ENCODE results near the gene PTPRQ. TPM values are rescaled to one million over a fixed set of nuclear protein-coding genes. Genes with fewer than 3 reads are reported as not detected.

The PTPRQ gene
- total and polyA plus RNA-seq, 10 donors, result under 0.01 to 0.09 (median 0.03) TPM; not detected in 7

DNA sequence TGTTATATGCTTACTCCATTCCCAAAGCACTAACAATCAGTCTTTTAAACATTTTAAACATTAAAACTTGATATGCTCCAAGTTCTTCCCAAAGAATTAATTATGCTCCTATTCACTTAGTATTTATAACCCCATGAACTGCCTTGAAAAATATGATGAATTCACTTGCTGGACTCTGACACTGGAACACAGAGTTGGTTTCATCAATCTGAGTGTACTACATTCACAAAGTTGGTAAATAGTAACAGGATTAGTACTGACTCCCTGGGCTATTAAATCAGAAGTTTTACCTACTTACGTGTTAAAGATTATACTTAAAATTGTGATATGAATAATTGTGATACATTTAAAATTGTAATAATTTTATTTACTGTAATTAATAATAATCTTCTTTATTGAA is 246.1 kb downstream of the PTPRQ start:
- H3K9me3 ChIP-seq, result peaks cover 0 to 8% (median 0%) of the 10 kb centered on the region in 8 donors
- DNase-seq, result no peak
- no peak overlapping the region for H3K27ac ChIP-seq
- H3K27me3 ChIP-seq (replicated peaks in 1 of 7), result no peaks in the 10 kb centered on the region
- H3K36me3 ChIP-seq, result no peaks in the 10 kb centered on the region
- intact Hi-C loops (cut with DNase I; ENCODE audit: low total_unique reads), result no loop called here
- H3K4me1 ChIP-seq, result no peaks in the 10 kb centered on the region
- 81 to 94% (median 89%) methylated on average over 1 of the region's 1 CpG for WGBS, 5 donors
- TF ChIP-seq, protein P1, sequence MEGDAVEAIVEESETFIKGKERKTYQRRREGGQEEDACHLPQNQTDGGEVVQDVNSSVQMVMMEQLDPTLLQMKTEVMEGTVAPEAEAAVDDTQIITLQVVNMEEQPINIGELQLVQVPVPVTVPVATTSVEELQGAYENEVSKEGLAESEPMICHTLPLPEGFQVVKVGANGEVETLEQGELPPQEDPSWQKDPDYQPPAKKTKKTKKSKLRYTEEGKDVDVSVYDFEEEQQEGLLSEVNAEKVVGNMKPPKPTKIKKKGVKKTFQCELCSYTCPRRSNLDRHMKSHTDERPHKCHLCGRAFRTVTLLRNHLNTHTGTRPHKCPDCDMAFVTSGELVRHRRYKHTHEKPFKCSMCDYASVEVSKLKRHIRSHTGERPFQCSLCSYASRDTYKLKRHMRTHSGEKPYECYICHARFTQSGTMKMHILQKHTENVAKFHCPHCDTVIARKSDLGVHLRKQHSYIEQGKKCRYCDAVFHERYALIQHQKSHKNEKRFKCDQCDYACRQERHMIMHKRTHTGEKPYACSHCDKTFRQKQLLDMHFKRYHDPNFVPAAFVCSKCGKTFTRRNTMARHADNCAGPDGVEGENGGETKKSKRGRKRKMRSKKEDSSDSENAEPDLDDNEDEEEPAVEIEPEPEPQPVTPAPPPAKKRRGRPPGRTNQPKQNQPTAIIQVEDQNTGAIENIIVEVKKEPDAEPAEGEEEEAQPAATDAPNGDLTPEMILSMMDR (IDR thresholded peaks at IDR 0.05 in 8 of 11, conservative IDR thresholded peaks at IDR 0.05 in 3 of 11), result no peak
- no peak for TF ChIP-seq POLR2A (IDR thresholded peaks at IDR 0.05)
- TF ChIP-seq POLR2AphosphoS5 (IDR thresholded peaks at IDR 0.05), result no peak
- H3K4me3 ChIP-seq, result no peak overlapping the region

DNA sequence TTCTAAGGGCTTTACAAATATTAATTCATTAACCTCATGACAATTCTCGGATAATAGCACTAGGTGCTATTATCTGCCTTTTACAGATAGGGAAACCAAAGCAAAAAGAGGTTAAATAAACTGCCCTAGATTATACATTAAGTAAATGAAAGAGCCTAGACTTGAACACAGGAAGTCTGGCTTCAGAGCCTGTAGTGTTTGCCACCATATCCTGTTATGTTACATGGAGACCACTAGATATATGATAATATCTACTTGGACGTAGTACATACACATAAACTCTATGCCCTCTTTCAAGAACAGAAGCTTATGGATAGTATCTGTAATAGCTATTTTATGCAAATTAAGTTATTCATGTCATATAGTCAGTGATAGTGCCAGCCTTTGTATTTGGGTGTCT is 246.5 kb downstream of the PTPRQ start:
- intact Hi-C loops (cut with DNase I; ENCODE audit: low total_unique reads), result no loop called here
- Histone ChIP-seq H3K4me1 (no peaks in the 10 kb centered on the region), H3K36me3 (no peaks in the 10 kb centered on the region), H3K27me3 (replicated peaks in 1 of 7) (no peaks in the 10 kb centered on the region), H3K27ac (no peak overlapping the region), H3K9me3 (peaks cover 0 to 8% (median 0%) of the 10 kb centered on the region in 8 donors), H3K4me3 (no peak overlapping the region)
- no peak for DNase-seq
- no peak for TF ChIP-seq POLR2A (IDR thresholded peaks at IDR 0.05)
- TF ChIP-seq, protein P1 (IDR thresholded peaks at IDR 0.05 in 8 of 11, conservative IDR thresholded peaks at IDR 0.05 in 3 of 11), result no peak
- TF ChIP-seq POLR2AphosphoS5 (IDR thresholded peaks at IDR 0.05), result no peak
- 42 to 61% (median 48%) methylated on average over 2 of the region's 2 CpGs for WGBS, 5 donors

DNA sequence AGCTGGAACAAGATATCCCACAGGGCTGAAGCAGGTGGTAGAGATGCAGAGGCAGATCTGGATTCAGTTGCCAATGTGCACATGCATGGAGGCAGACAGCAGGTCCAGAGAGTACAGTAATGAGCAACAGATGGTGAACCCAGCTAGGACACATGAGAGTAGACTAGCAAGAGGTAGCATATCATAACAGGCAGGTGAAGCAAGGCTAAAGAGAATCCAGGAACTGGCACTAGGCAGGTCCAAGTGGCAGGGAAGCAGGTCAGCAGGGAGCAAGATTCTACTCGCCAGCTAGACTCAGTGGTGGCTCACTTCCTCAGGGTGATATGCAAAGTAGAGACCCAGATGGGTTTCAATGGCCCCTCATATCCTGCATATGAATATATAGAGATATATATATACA is 248.1 kb downstream of the PTPRQ start:
- Histone ChIP-seq H3K4me1 (no peaks in the 10 kb centered on the region), H3K27me3 (replicated peaks in 1 of 7) (no peaks in the 10 kb centered on the region), H3K27ac (no peak overlapping the region), H3K36me3 (no peaks in the 10 kb centered on the region), H3K9me3 (peaks cover 0 to 4% (median 0%) of the 10 kb centered on the region in 8 donors), H3K4me3 (no peak overlapping the region)
- no peak for DNase-seq
- intact Hi-C loops (cut with DNase I; ENCODE audit: low total_unique reads), result no loop called here
- 60 to 81% (median 72%) methylated on average over 1 of the region's 1 CpG for WGBS, 5 donors
- no peak for TF ChIP-seq POLR2AphosphoS5 (IDR thresholded peaks at IDR 0.05)
- TF ChIP-seq, protein P1 (IDR thresholded peaks at IDR 0.05 in 8 of 11, conservative IDR thresholded peaks at IDR 0.05 in 3 of 11), result no peak
- TF ChIP-seq POLR2A (IDR thresholded peaks at IDR 0.05), result no peak

DNA sequence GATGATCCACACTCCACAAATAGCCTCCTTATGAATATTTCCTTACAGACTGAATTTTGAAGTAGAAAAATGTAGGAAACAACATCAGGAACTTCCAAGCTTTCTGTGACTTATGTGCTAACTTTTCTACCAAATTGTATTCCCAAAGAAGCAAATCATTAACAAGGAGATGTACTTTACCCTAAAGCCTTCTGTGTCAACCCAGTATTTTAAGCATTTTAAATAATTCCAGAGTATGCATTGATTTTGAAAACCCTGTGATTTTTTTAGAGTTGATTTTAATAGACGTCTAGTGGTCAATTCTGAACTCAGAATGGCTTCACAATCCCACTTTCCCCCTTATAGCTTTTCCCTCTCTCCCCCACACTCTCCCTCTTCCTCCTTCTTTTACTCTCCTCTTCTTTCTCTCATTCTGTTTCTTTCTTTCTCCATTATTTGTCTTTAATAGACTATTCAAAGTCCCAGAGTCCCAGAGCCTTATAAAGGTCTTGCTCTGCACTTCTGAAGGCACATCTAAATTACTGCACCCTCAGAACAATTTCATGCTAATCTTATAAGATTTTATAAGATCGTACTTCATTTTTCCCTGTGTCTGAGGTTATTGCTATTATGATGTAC is 253.3 kb downstream of the PTPRQ start:
- Histone ChIP-seq H3K9me3 (no peaks in the 10 kb centered on the region), H3K4me3 (no peak overlapping the region), H3K27ac (no peak overlapping the region), H3K27me3 (replicated peaks in 1 of 7) (no peaks in the 10 kb centered on the region), H3K36me3 (no peaks in the 10 kb centered on the region), H3K4me1 (no peaks in the 10 kb centered on the region)
- no peak for DNase-seq
- 60 to 77% (median 69%) methylated on average over 2 of the region's 2 CpGs for WGBS, 5 donors
- TF ChIP-seq POLR2AphosphoS5 (IDR thresholded peaks at IDR 0.05) (no peak), POLR2A (IDR thresholded peaks at IDR 0.05) (no peak)
- TF ChIP-seq, protein P1 (IDR thresholded peaks at IDR 0.05 in 8 of 11, conservative IDR thresholded peaks at IDR 0.05 in 3 of 11), result no peak
- intact Hi-C loops (cut with DNase I; ENCODE audit: low total_unique reads), result no loop called here

Data from spleen (tissue), 11 donors.